ENCODE data around the gene SVIL. TPM values are rescaled to one million over a fixed set of nuclear protein-coding genes. Genes with fewer than 3 reads are reported as not detected.
"Not testable (repeated sequence)": the region's sequence is repeated elsewhere in the genome, so short reads cannot be mapped to it uniquely, and the experiment has no call there.

SVIL gene
- total and polyA plus RNA-seq, 2 donors (not counting 1 experiment from before 2014, with no cell fraction given) = 17.7 to 94.3 TPM

DNA sequence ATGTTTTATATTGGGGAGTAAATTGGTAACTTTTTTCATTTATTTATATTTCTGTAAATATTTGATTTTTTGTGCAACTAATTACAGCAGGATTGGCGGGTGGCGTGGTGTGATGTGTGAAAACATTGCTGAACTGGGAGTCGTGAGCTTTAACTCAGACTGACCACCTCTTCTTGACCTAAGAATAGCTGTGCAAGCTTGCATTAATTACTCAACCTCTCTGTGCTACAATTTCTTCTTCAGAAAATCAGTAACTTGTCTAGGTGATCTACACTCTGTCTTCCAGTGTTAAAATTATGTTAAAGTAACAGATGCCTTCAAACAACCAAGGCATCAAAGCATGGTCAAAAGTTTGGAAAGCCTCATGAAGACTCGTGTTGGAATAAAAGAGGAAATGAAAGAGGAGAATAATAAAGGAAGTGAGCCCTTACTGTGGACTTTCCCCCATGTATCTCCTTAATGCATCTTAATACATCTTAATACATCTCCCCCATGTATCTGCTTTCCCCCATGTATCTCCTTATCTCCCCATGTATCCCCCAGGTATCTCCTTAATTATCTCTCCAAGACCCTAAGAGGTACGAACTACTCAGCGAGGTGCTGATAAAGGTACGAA, 71.2 kb downstream of the SVIL start:
- H3K4me2 ChIP-seq (ENCODE audit: extremely low read depth, insufficient read depth, low read length) = no peak overlapping the region
- H3K9me3 ChIP-seq (ENCODE audit: control insufficient read depth, insufficient read depth, low read depth, low read length) = no peaks in the 10 kb centered on the region
- H3K27ac ChIP-seq (ENCODE audit: insufficient read depth, low read length) = no peak overlapping the region
- no peak for DNase-seq (ENCODE audit: low read depth in 2 of 2)
- H2AFZ ChIP-seq (ENCODE audit: low read length) = no peak overlapping the region
- H4K20me1 ChIP-seq (ENCODE audit: control insufficient read depth, extremely low read depth, insufficient read depth, low read length) = no peaks in the 10 kb centered on the region
- H3K9ac ChIP-seq (ENCODE audit: insufficient read depth, low read length) = no peak overlapping the region
- no peak overlapping the region for H3K4me3 ChIP-seq (replicated peaks in 1 of 4; ENCODE audit: control extremely low read depth in 1 of 4, insufficient read depth in 1 of 4, low read depth in 3 of 4, low read length in 4 of 4)
- no peaks in the 10 kb centered on the region for H3K4me1 ChIP-seq (ENCODE audit: control insufficient read depth, extremely low read depth, insufficient read depth, low read length)
- TF ChIP-seq, protein P1, sequence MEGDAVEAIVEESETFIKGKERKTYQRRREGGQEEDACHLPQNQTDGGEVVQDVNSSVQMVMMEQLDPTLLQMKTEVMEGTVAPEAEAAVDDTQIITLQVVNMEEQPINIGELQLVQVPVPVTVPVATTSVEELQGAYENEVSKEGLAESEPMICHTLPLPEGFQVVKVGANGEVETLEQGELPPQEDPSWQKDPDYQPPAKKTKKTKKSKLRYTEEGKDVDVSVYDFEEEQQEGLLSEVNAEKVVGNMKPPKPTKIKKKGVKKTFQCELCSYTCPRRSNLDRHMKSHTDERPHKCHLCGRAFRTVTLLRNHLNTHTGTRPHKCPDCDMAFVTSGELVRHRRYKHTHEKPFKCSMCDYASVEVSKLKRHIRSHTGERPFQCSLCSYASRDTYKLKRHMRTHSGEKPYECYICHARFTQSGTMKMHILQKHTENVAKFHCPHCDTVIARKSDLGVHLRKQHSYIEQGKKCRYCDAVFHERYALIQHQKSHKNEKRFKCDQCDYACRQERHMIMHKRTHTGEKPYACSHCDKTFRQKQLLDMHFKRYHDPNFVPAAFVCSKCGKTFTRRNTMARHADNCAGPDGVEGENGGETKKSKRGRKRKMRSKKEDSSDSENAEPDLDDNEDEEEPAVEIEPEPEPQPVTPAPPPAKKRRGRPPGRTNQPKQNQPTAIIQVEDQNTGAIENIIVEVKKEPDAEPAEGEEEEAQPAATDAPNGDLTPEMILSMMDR (conservative IDR thresholded peaks at IDR 0.05 in 1 of 2, IDR thresholded peaks at IDR 0.05 in 1 of 2; ENCODE audit: low read depth in 1 of 2, low read length in 2 of 2) = no peak
- TF ChIP-seq EZH2 (IDR thresholded peaks at IDR 0.05; ENCODE audit: low read length, missing control alignments) = no peak
- H3K36me3 ChIP-seq (ENCODE audit: control insufficient read depth, insufficient read depth, low read length) = no peaks in the 10 kb centered on the region
- H3K27me3 ChIP-seq (ENCODE audit: control insufficient read depth, insufficient read depth, low read length) = no peaks in the 10 kb centered on the region
- H3K79me2 ChIP-seq (ENCODE audit: control insufficient read depth, insufficient read depth, low read length) = no peaks in the 10 kb centered on the region

DNA sequence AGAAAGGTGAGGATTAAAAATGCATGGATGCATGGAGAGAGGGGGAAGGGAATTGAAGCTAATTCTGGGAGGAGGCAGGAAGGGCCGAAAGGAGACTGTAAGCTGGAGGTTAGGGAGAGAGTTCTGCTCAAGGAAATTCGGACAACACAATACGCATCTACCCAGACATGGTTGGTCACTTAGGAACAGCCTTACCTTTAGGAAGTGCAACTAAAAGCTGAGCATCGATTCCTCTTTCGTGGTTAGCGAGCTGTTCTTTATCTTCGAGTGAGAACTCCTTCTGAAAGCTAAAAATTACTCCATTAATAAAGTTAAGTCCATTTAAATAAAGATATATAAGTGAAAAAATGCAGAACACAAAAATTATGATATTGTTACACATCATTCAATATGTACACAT, 71.8 kb downstream of the SVIL start:
- not testable (repeated sequence) for H4K20me1 ChIP-seq (ENCODE audit: control insufficient read depth, extremely low read depth, insufficient read depth, low read length); H3K9ac ChIP-seq (ENCODE audit: insufficient read depth, low read length); H3K79me2 ChIP-seq (ENCODE audit: control insufficient read depth, insufficient read depth, low read length); H3K27ac ChIP-seq (ENCODE audit: insufficient read depth, low read length); H2AFZ ChIP-seq (ENCODE audit: low read length); H3K27me3 ChIP-seq (ENCODE audit: control insufficient read depth, insufficient read depth, low read length); H3K9me3 ChIP-seq (ENCODE audit: control insufficient read depth, insufficient read depth, low read depth, low read length); DNase-seq (ENCODE audit: low read depth in 2 of 2); H3K4me1 ChIP-seq (ENCODE audit: control insufficient read depth, extremely low read depth, insufficient read depth, low read length); H3K36me3 ChIP-seq (ENCODE audit: control insufficient read depth, insufficient read depth, low read length); H3K4me3 ChIP-seq (replicated peaks in 1 of 4; ENCODE audit: control extremely low read depth in 1 of 4, insufficient read depth in 1 of 4, low read depth in 3 of 4, low read length in 4 of 4); H3K4me2 ChIP-seq (ENCODE audit: extremely low read depth, insufficient read depth, low read length)

DNA sequence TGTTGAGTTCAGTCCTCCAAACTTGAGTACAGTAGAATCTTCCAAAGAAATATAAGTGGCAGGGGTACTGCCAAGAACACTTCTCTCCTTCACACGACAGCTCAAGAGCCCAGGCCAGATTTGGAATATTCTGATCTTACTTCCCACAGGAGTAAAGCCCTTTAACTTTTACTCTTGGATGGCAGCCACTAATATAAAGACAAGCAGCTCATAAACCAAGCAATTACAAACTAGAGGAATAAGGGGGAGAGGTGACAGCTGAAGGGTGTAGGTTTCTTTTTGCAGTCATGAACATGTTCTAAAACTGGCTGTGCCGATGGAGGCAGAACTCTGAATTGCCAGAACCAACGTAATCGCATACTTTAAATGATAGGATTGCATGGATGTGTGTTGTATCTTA, 74.8 kb downstream of the SVIL start:
- Histone ChIP-seq H3K36me3 (ENCODE audit: control insufficient read depth, insufficient read depth, low read length) (no peaks in the 10 kb centered on the region), H4K20me1 (ENCODE audit: control insufficient read depth, extremely low read depth, insufficient read depth, low read length) (no peaks in the 10 kb centered on the region), H3K4me1 (ENCODE audit: control insufficient read depth, extremely low read depth, insufficient read depth, low read length) (peaks cover 4% of the 10 kb centered on the region), H3K27me3 (ENCODE audit: control insufficient read depth, insufficient read depth, low read length) (no peaks in the 10 kb centered on the region), H3K9me3 (ENCODE audit: control insufficient read depth, insufficient read depth, low read depth, low read length) (no peaks in the 10 kb centered on the region), H2AFZ (ENCODE audit: low read length) (peak overlapping the region; percentile 37), H3K4me3 (replicated peaks in 1 of 4; ENCODE audit: control extremely low read depth in 1 of 4, insufficient read depth in 1 of 4, low read depth in 3 of 4, low read length in 4 of 4) (no peak overlapping the region), H3K79me2 (ENCODE audit: control insufficient read depth, insufficient read depth, low read length) (no peaks in the 10 kb centered on the region), H3K27ac (ENCODE audit: insufficient read depth, low read length) (no peak overlapping the region), H3K4me2 (ENCODE audit: extremely low read depth, insufficient read depth, low read length) (peak overlapping the region; percentile 54), H3K9ac (ENCODE audit: insufficient read depth, low read length) (no peak overlapping the region)
- TF ChIP-seq EZH2 (IDR thresholded peaks at IDR 0.05; ENCODE audit: low read length, missing control alignments) = no peak
- TF ChIP-seq, protein P1 (conservative IDR thresholded peaks at IDR 0.05 in 1 of 2, IDR thresholded peaks at IDR 0.05 in 1 of 2; ENCODE audit: low read depth in 1 of 2, low read length in 2 of 2) = no peak
- peak in 1 of 2 donors; percentile 57 for DNase-seq (ENCODE audit: low read depth in 2 of 2)

Data from fibroblast of lung (primary cell).